ENCODE results near the gene THOC2.

DNA sequence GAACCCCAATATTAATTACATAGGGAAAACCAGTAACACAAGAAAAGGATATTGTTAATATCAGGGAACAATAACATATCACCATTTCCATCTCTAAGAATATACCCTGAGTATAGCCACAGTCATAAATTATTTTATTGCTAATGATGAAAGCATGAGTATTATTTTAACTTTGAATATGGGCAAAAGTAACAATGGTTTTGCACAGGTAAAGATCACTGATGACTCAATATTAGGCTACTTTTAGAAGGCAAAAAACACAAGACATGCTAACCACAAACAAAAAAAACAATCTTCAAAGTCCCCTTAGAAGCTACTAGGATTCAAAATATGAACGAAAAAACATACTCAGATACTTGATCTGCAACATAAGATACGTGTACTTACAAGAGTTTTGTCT is 36.5 kb downstream of the THOC2 start:
- no peak for TF ChIP-seq EZH2 (IDR thresholded peaks at IDR 0.05; ENCODE audit: insufficient read depth, poor library complexity, severe bottlenecking)
- TF ChIP-seq EZH2phosphoT487 (IDR thresholded peaks at IDR 0.05; ENCODE audit: insufficient read depth, low read depth), result no peak
